NCI-H128 (cell line): ENCODE results near the gene MRAP.

ENCODE experiments used
- DNase-seq: peaks from one replicate; lab custom pipeline; 2025; ENCODE audit not compliant: unreplicated experiment; lab: John Stamatoyannopoulos, UW

The MRAP gene

GRCh38 chr21:32321480-32321879 is 22.8 kb downstream of the MRAP start:
- DNase-seq = no peak

GRCh38 chr21:32322103-32322502 is 23.4 kb downstream of the MRAP start:
- DNase-seq = no peak

- no peak for DNase-seq
These were observed 24.0 kb downstream of the MRAP start for GRCh38 chr21:32322676-32323075.

GRCh38 chr21:32325706-32326105 is 27.1 kb downstream of the MRAP start:
- DNase-seq = no peak

- DNase-seq = no peak
These were observed 29.9 kb downstream of the MRAP start for GRCh38 chr21:32328595-32328994.

GRCh38 chr21:32329331-32329730 is 30.7 kb downstream of the MRAP start:
- DNase-seq = no peak

GRCh38 chr21:32329776-32330175 is 31.1 kb downstream of the MRAP start:
- no peak for DNase-seq

GRCh38 chr21:32330784-32331311 is 32.2 kb downstream of the MRAP start:
- no peak for DNase-seq

GRCh38 chr21:32331444-32332305 is 33.0 kb downstream of the MRAP start:
- DNase-seq = no peak

GRCh38 chr21:32332463-32332951 is 33.9 kb downstream of the MRAP start:
- DNase-seq = no peak

- no peak for DNase-seq
These were observed 35.5 kb downstream of the MRAP start for GRCh38 chr21:32333953-32334673.

GRCh38 chr21:32334980-32335531 is 36.4 kb downstream of the MRAP start:
- no peak for DNase-seq

GRCh38 chr21:32335601-32336575 is 37.2 kb downstream of the MRAP start:
- no peak for DNase-seq

GRCh38 chr21:32336711-32337110 is 38.1 kb downstream of the MRAP start:
- no peak for DNase-seq

GRCh38 chr21:32337206-32337605 is 38.6 kb downstream of the MRAP start:
- no peak for DNase-seq

GRCh38 chr21:32338209-32338921 is 39.7 kb downstream of the MRAP start:
- no peak for DNase-seq

- no peak for DNase-seq
These were observed 42.5 kb downstream of the MRAP start for GRCh38 chr21:32340863-32341848.

- DNase-seq = no peak
These were observed 48.3 kb downstream of the MRAP start for GRCh38 chr21:32346951-32347350.

- DNase-seq = no peak
These were observed 48.7 kb downstream of the MRAP start for GRCh38 chr21:32347351-32347750.
